Spinal cord (tissue), 10 donors: ENCODE measurements around the gene RECQL5. TPM values are rescaled to one million over a fixed set of nuclear protein-coding genes. Genes with fewer than 3 reads are reported as not detected.

Experiments
- DNase-seq, 6 donors: peaks; one replicate each; pipeline versions ENCODE4 v3.0.0 to v3.0.0-alpha.2; 2013 to 2015; ENCODE audit warnings: low spot score in 6 of 6, low read depth in 4 of 6
- H3K27ac ChIP-seq: one replicate; pipeline ENCODE4 v1.5.1; 2013; ENCODE audit warnings: low read depth, low read length, control low read depth
- H3K27me3 ChIP-seq: one replicate; pipeline ENCODE4 v1.6.1; 2013; ENCODE audit warnings: low read length; ENCODE audit not compliant: control insufficient read depth, insufficient read depth
- H3K36me3 ChIP-seq: one replicate; pipeline ENCODE4 v1.6.1; 2013; ENCODE audit warnings: low read length; ENCODE audit not compliant: control insufficient read depth, insufficient read depth
- H3K4me1 ChIP-seq: one replicate; pipeline ENCODE4 v1.6.1; 2013; ENCODE audit warnings: low read length; ENCODE audit not compliant: control insufficient read depth, insufficient read depth
- H3K4me3 ChIP-seq: one replicate; pipeline ENCODE4 v1.5.1; 2013; ENCODE audit warnings: low read depth, low read length, control low read depth
- H3K9me3 ChIP-seq: one replicate; pipeline ENCODE4 v1.6.1; 2013; ENCODE audit warnings: low read length; ENCODE audit not compliant: control insufficient read depth, insufficient read depth
- WGBS: methylation state at CpG from one replicate; pipeline ENCODE4 v1.1.5; 2013; ENCODE audit warnings: missing lambda C conversion rate; ENCODE audit not compliant: insufficient coverage; 5-methylcytosine and 5-hydroxymethylcytosine counted together
- polyA plus RNA-seq, 2 donors: library from polyadenylated mRNA; unstranded; fragments of 120-200 nt; gene quantifications; one replicate each; pipeline ENCODE4 v1.2.1, GENCODE V29; 2013; ENCODE audit not compliant: insufficient read length in 2 of 2
- total RNA-seq, 2 donors: library from RNA; depleted of rRNA in 1 of 2; stranded (reverse); fragments of 120-200 nt in 1 of 2; fragments of >200 nt in 1 of 2; gene quantifications; one replicate each; pipeline versions ENCODE4 v1.2.3 to v1.2.4, GENCODE V29; 2013 to 2014
- donor health status: healthy.

Gene RECQL5
- total and polyA plus RNA-seq, 4 donors: 10.2 to 36.5 (median 28.7) TPM

DNA sequence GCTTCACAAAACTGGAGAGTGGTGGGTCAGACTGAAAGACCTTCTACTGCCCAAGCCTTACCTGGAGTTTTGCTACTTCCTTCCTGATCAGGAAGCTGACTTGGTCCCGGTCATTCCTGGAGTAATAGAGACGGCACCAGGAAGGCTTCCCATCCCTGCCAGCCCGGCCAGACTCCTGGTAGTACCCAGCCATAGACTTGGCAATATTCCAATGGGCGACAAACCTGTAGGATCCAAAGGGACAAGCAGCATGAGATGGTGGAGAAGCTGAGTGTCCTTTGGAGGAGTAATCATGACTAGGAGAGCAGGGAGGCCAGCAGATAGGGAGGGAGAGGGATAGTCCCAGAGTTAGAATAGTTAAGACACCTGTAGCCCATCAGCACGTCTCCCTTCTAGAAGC is 8.7 kb downstream of the RECQL5 start:
- Histone ChIP-seq H3K4me3 (no peak overlapping the region), H3K27me3 (no peaks in the 10 kb centered on the region), H3K27ac (no peak overlapping the region), H3K4me1 (peaks cover 16% of the 10 kb centered on the region), H3K9me3 (no peaks in the 10 kb centered on the region), H3K36me3 (peaks cover 66% of the 10 kb centered on the region)
- no peak for DNase-seq
- 91% methylated on average over 4 of the region's 5 CpGs for WGBS

DNA sequence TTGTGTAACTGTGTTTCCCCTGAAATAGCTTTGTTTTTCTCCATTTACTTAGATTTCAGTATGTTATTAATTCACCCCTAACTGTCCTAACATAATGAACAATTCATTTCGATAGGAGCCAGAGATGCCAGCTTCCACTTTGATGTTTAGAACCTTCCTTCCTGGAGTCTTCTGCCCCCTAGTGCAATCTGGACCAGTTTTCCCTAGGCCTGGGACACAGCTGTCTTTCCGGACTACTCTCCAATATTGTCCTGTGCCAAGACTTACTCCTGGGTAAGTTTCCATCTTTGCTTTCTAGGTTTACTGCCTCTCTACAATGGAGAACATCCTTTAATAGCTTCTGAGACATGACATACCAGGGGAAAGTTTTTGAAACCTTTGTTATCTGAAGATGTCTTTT is 12.8 kb downstream of the RECQL5 start:
- H3K27ac ChIP-seq: no peak overlapping the region
- no peak overlapping the region for H3K4me3 ChIP-seq
- no peak for DNase-seq
- peaks cover 70% of the 10 kb centered on the region for H3K36me3 ChIP-seq
- 73% methylated on average over 2 of the region's 2 CpGs for WGBS
- peaks cover 17% of the 10 kb centered on the region for H3K4me1 ChIP-seq
- H3K9me3 ChIP-seq: no peaks in the 10 kb centered on the region
- H3K27me3 ChIP-seq: no peaks in the 10 kb centered on the region

DNA sequence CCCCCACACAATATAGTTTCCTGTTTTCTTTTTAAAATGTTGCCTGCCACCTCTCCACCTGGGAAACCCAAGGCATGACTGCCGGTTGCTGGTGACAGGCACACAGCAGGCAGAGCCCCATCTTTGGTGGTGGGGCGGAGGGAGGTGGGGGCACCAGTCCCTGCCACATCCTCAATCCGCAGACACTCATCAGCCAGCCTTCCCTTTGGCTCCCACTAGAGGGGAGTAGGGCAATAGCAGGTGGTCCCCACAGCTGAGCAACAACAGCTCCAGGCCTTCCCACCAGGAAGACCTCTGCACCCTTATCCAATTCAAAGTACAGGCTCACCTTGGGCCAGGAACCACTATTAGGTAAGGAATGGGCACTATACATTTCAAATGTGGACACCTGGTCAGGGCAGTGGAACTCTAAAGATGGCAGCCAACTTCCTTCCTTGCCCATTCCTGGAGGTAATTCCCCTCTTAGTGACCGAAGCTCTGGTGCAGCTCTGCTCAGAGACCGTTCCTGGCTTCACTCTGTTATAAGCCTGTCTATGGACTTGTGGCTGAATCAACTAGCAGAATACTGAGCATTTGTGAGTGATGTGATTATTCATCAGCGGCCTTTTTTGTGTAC is 13.9 kb downstream of the RECQL5 start:
- peaks cover 77% of the 10 kb centered on the region for H3K36me3 ChIP-seq
- DNase-seq: peak in 2 of 6 donors; percentile 40 to 60

DNA sequence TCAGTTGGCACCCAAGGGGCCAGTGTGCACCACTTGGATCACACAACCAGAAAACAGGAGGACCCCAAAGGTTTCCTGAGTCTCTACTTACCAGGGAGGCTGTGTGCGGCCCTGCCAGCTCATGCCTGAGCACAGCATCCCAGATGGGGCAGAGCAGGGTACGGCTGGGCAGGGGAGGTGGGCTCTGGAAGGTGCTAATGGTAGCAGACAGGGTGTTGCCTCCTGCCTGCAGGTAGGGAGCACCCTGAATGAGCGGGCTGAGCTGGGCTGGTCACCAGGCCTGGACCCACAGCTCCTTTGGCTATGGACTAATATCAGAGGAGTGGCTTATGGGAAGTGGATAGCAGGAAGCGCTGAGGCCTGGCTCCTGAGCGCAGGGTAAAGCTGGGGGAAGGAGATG is 14.6 kb downstream of the RECQL5 start:
- H3K27me3 ChIP-seq: no peaks in the 10 kb centered on the region
- 95% methylated on average over 3 of the region's 5 CpGs for WGBS
- DNase-seq: no peak
- no peak overlapping the region for H3K27ac ChIP-seq
- no peaks in the 10 kb centered on the region for H3K9me3 ChIP-seq
- H3K36me3 ChIP-seq: peaks cover 75% of the 10 kb centered on the region
- H3K4me3 ChIP-seq: no peak overlapping the region
- peaks cover 23% of the 10 kb centered on the region for H3K4me1 ChIP-seq

More for the DNA sequence above, 13.9 kb downstream of the RECQL5 start:
- no peak overlapping the region for H3K4me3 ChIP-seq
- H3K9me3 ChIP-seq: no peaks in the 10 kb centered on the region
- no peak overlapping the region for H3K27ac ChIP-seq
- peaks cover 23% of the 10 kb centered on the region for H3K4me1 ChIP-seq
- H3K27me3 ChIP-seq: no peaks in the 10 kb centered on the region
- WGBS: 60% methylated on average over 1 of the region's 6 CpGs

DNA sequence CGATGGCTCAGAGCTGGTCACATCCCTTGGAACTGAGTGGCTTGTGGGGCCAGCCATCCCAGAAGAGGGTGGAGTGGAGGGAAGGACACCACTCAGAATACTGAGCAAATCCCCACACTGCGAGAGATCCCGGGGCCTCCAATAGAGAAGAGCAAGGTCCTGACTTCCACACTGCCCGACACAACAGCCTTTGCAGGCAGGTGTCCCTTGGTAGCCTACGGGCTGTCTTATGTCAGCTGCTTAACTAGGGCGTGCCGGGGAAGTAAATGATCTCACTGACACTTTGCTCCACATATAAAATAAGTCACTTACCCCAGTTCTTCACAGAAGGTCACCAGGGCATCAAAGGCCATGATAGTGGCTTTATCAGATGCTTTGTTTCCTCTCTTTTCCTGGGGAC is 16.1 kb downstream of the RECQL5 start:
- Histone ChIP-seq H3K36me3 (peaks cover 75% of the 10 kb centered on the region), H3K4me1 (peaks cover 35% of the 10 kb centered on the region), H3K27ac (no peak overlapping the region), H3K4me3 (no peak overlapping the region), H3K9me3 (no peaks in the 10 kb centered on the region), H3K27me3 (no peaks in the 10 kb centered on the region)
- DNase-seq: no peak
- WGBS: 91% methylated on average over 4 of the region's 7 CpGs

DNA sequence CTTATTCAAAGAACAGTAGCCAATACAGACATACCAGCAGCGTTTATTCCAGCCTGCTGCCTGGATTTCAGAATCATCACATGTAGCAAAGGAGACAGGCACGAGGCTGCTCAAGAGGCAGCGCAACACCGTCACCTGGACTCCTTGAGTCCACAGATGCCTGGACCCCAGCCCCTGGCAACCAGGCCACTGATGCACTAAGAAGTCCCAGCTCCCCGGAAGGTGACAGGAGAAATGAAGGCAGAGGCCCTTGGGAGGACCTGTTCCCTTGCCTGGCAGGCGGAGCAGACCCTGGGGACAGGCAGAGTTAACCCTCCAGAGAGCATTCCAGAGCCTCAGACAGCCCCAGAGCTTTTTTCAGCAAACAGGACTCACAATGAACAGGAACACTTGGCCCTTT is 17.3 kb downstream of the RECQL5 start:
- 89% methylated on average over 6 of the region's 6 CpGs for whole genome bisulfite sequencing
- no peaks in the 10 kb centered on the region for H3K27me3 ChIP-seq
- no peak overlapping the region for H3K4me3 ChIP-seq
- peaks cover 66% of the 10 kb centered on the region for H3K36me3 ChIP-seq
- H3K9me3 ChIP-seq: no peaks in the 10 kb centered on the region
- H3K27ac ChIP-seq: peak overlapping the region; percentile 81
- DNase-seq: no peak
- peaks cover 38% of the 10 kb centered on the region for H3K4me1 ChIP-seq

DNA sequence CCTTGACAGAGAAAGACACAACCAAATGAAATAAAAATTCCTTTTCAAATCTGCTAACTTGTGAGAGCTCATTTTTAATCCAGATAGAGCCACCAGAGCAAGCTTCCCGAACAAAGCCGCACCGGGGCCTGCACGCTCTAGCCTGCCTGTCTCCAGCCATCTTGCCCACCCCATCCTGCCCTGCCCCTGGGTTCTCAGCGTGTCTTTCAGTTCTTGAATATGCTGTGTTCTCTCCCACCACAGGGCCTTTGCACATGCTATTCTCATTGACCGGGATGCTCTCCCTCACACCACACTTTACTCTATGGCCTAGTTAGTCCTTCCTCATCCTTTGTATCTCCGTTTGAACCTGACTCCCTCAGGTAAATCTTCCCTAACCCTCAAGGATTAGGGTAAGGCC is 19.0 kb downstream of the RECQL5 start:
- peaks cover 42% of the 10 kb centered on the region for H3K4me1 ChIP-seq
- no peak overlapping the region for H3K27ac ChIP-seq
- H3K4me3 ChIP-seq: no peak overlapping the region
- no peaks in the 10 kb centered on the region for H3K9me3 ChIP-seq
- H3K36me3 ChIP-seq: peaks cover 80% of the 10 kb centered on the region
- DNase-seq: no peak
- no peaks in the 10 kb centered on the region for H3K27me3 ChIP-seq
- 95% methylated on average over 6 of the region's 7 CpGs for WGBS

DNA sequence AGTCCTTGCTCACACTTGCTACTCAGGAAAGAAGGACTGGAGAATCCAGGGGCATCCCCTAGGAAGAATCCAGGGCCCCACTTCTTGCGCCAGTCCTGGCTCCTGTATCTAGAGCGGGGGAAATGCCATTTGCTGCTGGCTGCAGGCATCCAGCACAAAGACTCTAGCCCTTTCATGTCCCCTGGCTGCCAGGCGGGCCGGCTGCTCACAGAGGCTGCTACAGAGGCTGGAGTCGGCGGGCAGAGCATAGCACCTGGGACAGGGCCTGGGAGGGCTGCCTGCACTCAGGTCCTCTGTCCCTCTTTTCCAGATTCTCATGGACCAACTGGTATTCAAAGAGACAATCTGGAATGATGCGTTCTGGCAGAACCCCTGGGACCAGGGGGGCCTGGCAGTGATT is 19.9 kb downstream of the RECQL5 start:
- DNase-seq: no peak
- no peaks in the 10 kb centered on the region for H3K27me3 ChIP-seq
- peaks cover 36% of the 10 kb centered on the region for H3K4me1 ChIP-seq
- no peak overlapping the region for H3K4me3 ChIP-seq
- H3K36me3 ChIP-seq: peaks cover 78% of the 10 kb centered on the region
- H3K27ac ChIP-seq: no peak overlapping the region
- 85% methylated on average over 7 of the region's 7 CpGs for WGBS
- H3K9me3 ChIP-seq: no peaks in the 10 kb centered on the region

DNA sequence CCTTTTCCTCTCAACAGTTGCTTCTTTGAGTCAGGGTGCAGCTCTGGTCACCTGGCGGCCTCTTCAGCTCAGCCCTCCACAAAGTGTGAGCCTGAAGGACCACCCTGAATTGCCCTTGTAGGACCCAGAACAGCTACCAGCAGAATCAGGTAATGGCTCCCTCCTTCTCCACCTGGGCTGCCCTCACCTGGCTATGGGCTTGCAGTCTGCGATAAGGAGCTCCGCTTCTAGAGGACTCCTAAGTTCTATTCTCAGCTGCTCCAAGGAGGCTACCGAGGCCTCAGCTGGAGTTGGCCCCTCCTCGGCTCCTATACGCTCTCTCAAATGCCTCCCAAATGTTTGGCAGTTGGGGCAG is 20.3 kb downstream of the RECQL5 start:
- Histone ChIP-seq H3K4me3 (no peak overlapping the region), H3K36me3 (peaks cover 76% of the 10 kb centered on the region), H3K27ac (no peak overlapping the region), H3K27me3 (no peaks in the 10 kb centered on the region), H3K9me3 (no peaks in the 10 kb centered on the region), H3K4me1 (peaks cover 36% of the 10 kb centered on the region)
- 89% methylated on average over 6 of the region's 6 CpGs for WGBS
- DNase-seq: no peak

DNA sequence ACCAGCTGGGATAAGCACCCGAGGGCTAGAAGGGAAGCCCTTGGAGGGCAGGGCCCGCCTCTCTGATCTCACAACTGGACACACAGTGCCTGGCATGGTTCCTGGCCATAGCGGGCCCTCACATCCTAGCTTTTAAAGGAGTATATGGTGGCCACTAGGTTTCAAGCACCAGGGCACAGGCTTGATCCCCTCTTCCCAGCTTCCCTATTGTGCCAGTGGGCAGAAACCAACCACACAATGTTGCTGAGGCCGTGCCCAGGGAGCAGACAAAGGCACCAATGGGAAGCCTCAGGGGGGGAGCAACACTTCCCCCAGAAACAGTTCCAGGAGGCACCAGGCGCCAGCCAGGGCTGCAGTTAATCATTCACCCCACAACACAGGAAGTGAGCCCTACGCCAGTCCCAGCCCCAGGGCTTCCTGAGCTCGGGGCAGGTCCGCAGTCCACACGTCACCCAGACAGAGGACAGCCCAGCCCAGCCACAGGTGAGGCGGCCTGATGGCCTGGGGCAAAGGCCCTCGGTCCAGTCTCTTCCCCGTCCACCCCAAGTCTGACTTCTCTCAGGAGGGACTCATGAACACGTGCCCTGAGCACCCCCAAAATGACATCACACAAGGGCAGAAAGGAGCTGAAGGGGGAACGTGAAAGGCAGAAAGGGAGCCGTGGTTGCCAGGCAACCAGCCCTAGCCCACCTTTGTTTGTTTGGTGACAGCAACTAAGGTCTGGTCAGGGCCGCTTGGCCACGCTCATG is 20.9 kb downstream of the RECQL5 start:
- Histone ChIP-seq H3K4me1 (peaks cover 36% of the 10 kb centered on the region), H3K9me3 (no peaks in the 10 kb centered on the region), H3K36me3 (peaks cover 76% of the 10 kb centered on the region), H3K27me3 (no peaks in the 10 kb centered on the region), H3K27ac (peak overlapping the region; percentile 25), H3K4me3 (no peak overlapping the region)
- 60% methylated on average over 16 of the region's 17 CpGs for WGBS
- DNase-seq: no peak
